HEK293T (cell line): ENCODE data around the gene CRHR2.

Experiments used
- ARNT ChIP-seq: fragments of 450-650 bp; IDR thresholded peaks from 2 replicates; pipeline ENCODE4 v1.6.1; 2017; ENCODE audit warnings: mild to moderate bottlenecking
- BHLHE40 ChIP-seq: fragments of 450-650 bp; IDR thresholded peaks from 2 replicates; pipeline ENCODE4 v1.6.1; 2016; ENCODE audit warnings: mild to moderate bottlenecking, moderate library complexity, borderline replicate concordance
- ELF4 ChIP-seq: fragments of 450-650 bp; IDR thresholded peaks from 2 replicates; pipeline ENCODE4 v1.6.1; 2017; ENCODE audit warnings: antibody characterized with exemption
- FOXA1 ChIP-seq: fragments of 450-650 bp; IDR thresholded peaks from 2 replicates; pipeline ENCODE4 v1.6.1; 2016; ENCODE audit warnings: mild to moderate bottlenecking
- FOXK2 ChIP-seq: fragments of 450-650 bp; IDR thresholded peaks from 2 replicates; pipeline ENCODE4 v1.6.1; 2016; ENCODE audit warnings: mild to moderate bottlenecking
- FOXM1 ChIP-seq: fragments of 450-650 bp; IDR thresholded peaks from 2 replicates; pipeline ENCODE4 v1.6.1; 2017; ENCODE audit warnings: mild to moderate bottlenecking, borderline replicate concordance
- L3MBTL2 ChIP-seq: fragments of 450-650 bp; conservative IDR thresholded peaks from 2 replicates; pipeline ENCODE4 v1.6.1; 2016; ENCODE audit warnings: mild to moderate bottlenecking
- SP1 ChIP-seq: fragments of 450-650 bp; IDR thresholded peaks from 2 replicates; pipeline ENCODE4 v1.6.1; 2017
- SUZ12 ChIP-seq: fragments of 450-650 bp; IDR thresholded peaks from 2 replicates; pipeline ENCODE4 v1.6.1; 2016; ENCODE audit warnings: mild to moderate bottlenecking
- TARDBP ChIP-seq: fragments of 450-650 bp; IDR thresholded peaks from 2 replicates; pipeline ENCODE4 v1.6.1; 2016
- ZNF384 ChIP-seq: fragments of 450-650 bp; IDR thresholded peaks from 2 replicates; pipeline ENCODE4 v1.6.1; 2016

DNA sequence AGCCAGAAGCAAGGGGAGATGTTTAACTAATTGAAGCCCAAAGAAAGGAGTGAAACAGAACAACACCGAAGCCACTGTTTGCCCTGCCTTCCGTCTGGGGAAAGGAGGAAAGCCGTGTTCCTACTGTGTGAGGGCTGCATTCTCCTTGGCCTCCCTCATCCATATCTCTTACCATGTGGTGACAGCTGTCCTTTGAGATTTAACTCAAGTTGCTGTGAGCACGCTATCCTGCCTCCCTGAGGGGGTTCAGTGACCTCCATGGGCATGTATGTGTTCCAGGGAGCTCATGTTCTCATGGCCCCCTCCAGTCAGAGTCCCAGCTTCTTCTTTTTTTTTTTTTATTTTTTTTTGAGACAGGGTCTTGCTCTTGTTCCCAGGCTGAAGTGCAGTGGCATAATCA, 26.2 kb upstream of the CRHR2 start:
- TF ChIP-seq BHLHE40 (no peak), FOXM1 (no peak), L3MBTL2 (no peak), ARNT (no peak), FOXA1 (no peak), ZNF384 (no peak), SP1 (no peak), SUZ12 (no peak), FOXK2 (no peak), TARDBP (no peak), ELF4 (no peak)
